Measurements from ENCODE around the gene ZNF322.

ZNF322 gene

GRCh38 chr6:26613689-26614683 is 45.6 kb downstream of the ZNF322 start:
- no peak for DNase-seq (ENCODE audit: low read depth, low spot score)

GRCh38 chr6:26613201-26613600 is 46.3 kb downstream of the ZNF322 start:
- DNase-seq (ENCODE audit: low read depth, low spot score): no peak

GRCh38 chr6:26611599-26611998 is 47.9 kb downstream of the ZNF322 start:
- no peak for DNase-seq (ENCODE audit: low read depth, low spot score)

GRCh38 chr6:26609463-26609862 is 50.1 kb downstream of the ZNF322 start:
- no peak for DNase-seq (ENCODE audit: low read depth, low spot score)

GRCh38 chr6:26607434-26608230 is 51.9 kb downstream of the ZNF322 start:
- DNase-seq (ENCODE audit: low read depth, low spot score): peak; percentile 33

GRCh38 chr6:26604797-26605196 is 54.7 kb downstream of the ZNF322 start:
- DNase-seq (ENCODE audit: low read depth, low spot score): no peak

GRCh38 chr6:26604026-26604425 is 55.5 kb downstream of the ZNF322 start:
- DNase-seq (ENCODE audit: low read depth, low spot score): no peak

- DNase-seq (ENCODE audit: low read depth, low spot score): no peak
Observed at GRCh38 chr6:26602262-26602661, 57.3 kb downstream of the ZNF322 start.

GRCh38 chr6:26600759-26601158 is 58.8 kb downstream of the ZNF322 start:
- DNase-seq (ENCODE audit: low read depth, low spot score): no peak

- DNase-seq (ENCODE audit: low read depth, low spot score): no peak
Observed at GRCh38 chr6:26599591-26599990, 60.0 kb downstream of the ZNF322 start.

- no peak for DNase-seq (ENCODE audit: low read depth, low spot score)
Observed at GRCh38 chr6:26599134-26599533, 60.4 kb downstream of the ZNF322 start.

- no peak for DNase-seq (ENCODE audit: low read depth, low spot score)
Observed at GRCh38 chr6:26598267-26598666, 61.3 kb downstream of the ZNF322 start.

- no peak for DNase-seq (ENCODE audit: low read depth, low spot score)
Observed at GRCh38 chr6:26597821-26598220, 61.7 kb downstream of the ZNF322 start.

- DNase-seq (ENCODE audit: low read depth, low spot score): no peak
Observed at GRCh38 chr6:26597389-26597766, 62.2 kb downstream of the ZNF322 start.

- peak; percentile 97 for DNase-seq (ENCODE audit: low read depth, low spot score)
Observed at GRCh38 chr6:26596579-26597388, 62.8 kb downstream of the ZNF322 start, which contains the start of gene ABT1. Gene ABT1 (plus strand): TSS chr6:26596953. CDS start chr6:26596983, 30 bp downstream.

- peak; percentile 77 for DNase-seq (ENCODE audit: low read depth, low spot score)
Observed at GRCh38 chr6:26595669-26596269, 63.8 kb downstream of the ZNF322 start.

- no peak for DNase-seq (ENCODE audit: low read depth, low spot score)
Observed at GRCh38 chr6:26594730-26595632, 64.6 kb downstream of the ZNF322 start.

- no peak for DNase-seq (ENCODE audit: low read depth, low spot score)
Observed at GRCh38 chr6:26594131-26594498, 65.4 kb downstream of the ZNF322 start.

GRCh38 chr6:26593278-26594130 is 66.0 kb downstream of the ZNF322 start:
- DNase-seq (ENCODE audit: low read depth, low spot score): no peak

Measured in activated CD4-positive, CD25-positive, alpha-beta regulatory T cell treated with anti-CD3 and anti-CD28 coated beads, Interleukin-2, amount 50 U/mL, for 16 hours (primary cell).